A549 (cell line): ENCODE measurements around the gene PLCL1. TPM values are rescaled to one million over a fixed set of nuclear protein-coding genes. Genes with fewer than 3 reads are reported as not detected.

Source experiments
- ATAC-seq, 2 experiments: fragments of 200-7000 bp in 1 of 2; fragments of >200 bp in 1 of 2; cut with Nextera tagmentation in 1 of 2; cut with Tn5 transposase in 1 of 2; 3 replicates each; pipeline versions ENCODE4 v1.8.0 to v1.9.1; 2018 to 2020; ENCODE audit warnings: mild to moderate bottlenecking in 1 of 2, moderate library complexity in 1 of 2
- CTCF ChIA-PET: fragments of 300-600 bp; sonication (Branson Sonifier 250); formaldehyde crosslinking; extraction: SDS; loops from one replicate; lab custom pipeline; 2021; ENCODE audit warnings: antibody characterized with exemption, inconsistent platforms; lab: Yijun Ruan, JAX
- POLR2A ChIA-PET: fragments of 350-600 bp; formaldehyde crosslinking; extraction: SDS; loops from one replicate; lab custom pipeline; 2021; ENCODE audit warnings: antibody characterized with exemption, inconsistent platforms; lab: Yijun Ruan, JAX
- DNase-seq, 2 experiments: peaks; one replicate each; pipeline versions ENCODE4 v3.0.0 to v3.0.0-alpha.2; 2011 to 2016; ENCODE audit warnings: low read depth in 1 of 2, low spot score in 1 of 2
- FAIRE-seq: peaks from 2 replicates; lab custom pipeline; 2011; peaks lifted over from hg19 to GRCh38; lab: Jason Lieb, UNC
- H3K27ac ChIP-seq, 2 experiments: fragments of >200 bp; sonication (Bioruptor Twin); formaldehyde crosslinking; 3 replicates each; pipeline ENCODE4 v1.5.1; 2016 to 2017
- H3K4me1 ChIP-seq: fragments of >200 bp; sonication (Bioruptor Twin); formaldehyde crosslinking; 3 replicates; pipeline ENCODE4 v1.6.1; 2016
- H3K4me2 ChIP-seq: fragments of >200 bp; sonication (Bioruptor Twin); formaldehyde crosslinking; 3 replicates; pipeline ENCODE4 v1.6.1; 2016
- H3K4me3 ChIP-seq: fragments of >200 bp; sonication (Bioruptor Twin); formaldehyde crosslinking; 3 replicates; pipeline ENCODE4 v1.5.1; 2016
- H3K9me3 ChIP-seq: fragments of >200 bp; sonication (Bioruptor Twin); formaldehyde crosslinking; 3 replicates; pipeline ENCODE4 v1.6.1; 2016
- CBX8 ChIP-seq: fragments of 200-600 bp; sonication (generic); IDR thresholded peaks from 2 replicates; pipeline ENCODE4 v1.6.1; 2016
- CHD2 ChIP-seq: fragments of 150-350 bp; IDR thresholded peaks from 2 replicates; pipeline ENCODE4 v1.6.1; 2014; ENCODE audit warnings: low read length; ENCODE audit not compliant: partially characterized antibody
- CHD4 ChIP-seq: fragments of 200-600 bp; sonication (generic); IDR thresholded peaks from 2 replicates; pipeline ENCODE4 v1.6.1; 2016; ENCODE audit warnings: antibody characterized with exemption, mild to moderate bottlenecking, borderline replicate concordance
- EHF ChIP-seq: fragments of 250-450 bp; sonication (Bioruptor Pico); IDR thresholded peaks from 2 replicates; pipeline ENCODE4 v1.5.0; 2020; ENCODE audit warnings: mild to moderate bottlenecking
- EHMT2 ChIP-seq: fragments of 200-600 bp; sonication (generic); IDR thresholded peaks from 2 replicates; pipeline ENCODE4 v1.6.1; 2016; ENCODE audit warnings: antibody characterized with exemption, low read depth, mild to moderate bottlenecking, moderate library complexity
- FOSB ChIP-seq: fragments of 250-450 bp; sonication (Bioruptor Pico); IDR thresholded peaks from 2 replicates; pipeline ENCODE4 v1.5.0; 2020; ENCODE audit warnings: mild to moderate bottlenecking, moderate library complexity
- FOSL2 ChIP-seq, 2 experiments: fragments of 450-650 bp in 1 of 2; fragments of >200 bp in 1 of 2; sonication (Bioruptor Twin) in 1 of 2; formaldehyde crosslinking; IDR thresholded peaks; 2 replicates each; pipeline versions ENCODE4 v1.5.0 to v1.6.1; 2016 to 2020; ENCODE audit warnings: mild to moderate bottlenecking in 1 of 2, moderate library complexity in 1 of 2
- HEYL ChIP-seq: fragments of 250-450 bp; sonication (Bioruptor Pico); IDR thresholded peaks from 2 replicates; pipeline ENCODE4 v1.8.0; 2021; ENCODE audit warnings: mild to moderate bottlenecking, moderate library complexity
- HMGXB4 ChIP-seq: fragments of 250-450 bp; sonication (Bioruptor Pico); IDR thresholded peaks from 2 replicates; pipeline ENCODE4 v1.5.0; 2021; ENCODE audit warnings: mild to moderate bottlenecking, moderate library complexity, borderline replicate concordance
- HOXA7 ChIP-seq: fragments of 250-450 bp; sonication (Bioruptor Pico); IDR thresholded peaks from 2 replicates; pipeline ENCODE4 v1.5.0; 2020; ENCODE audit warnings: mild to moderate bottlenecking, moderate library complexity
- HOXB5 ChIP-seq: fragments of 250-450 bp; sonication (Bioruptor Pico); IDR thresholded peaks from 2 replicates; pipeline ENCODE4 v1.5.0; 2020; ENCODE audit warnings: mild to moderate bottlenecking, moderate library complexity
- KDM5A ChIP-seq: fragments of 200-600 bp; sonication (generic); IDR thresholded peaks from 2 replicates; pipeline ENCODE4 v1.6.1; 2016; ENCODE audit warnings: antibody characterized with exemption, mild to moderate bottlenecking
- MAFK ChIP-seq: fragments of 450-650 bp; IDR thresholded peaks from 2 replicates; pipeline ENCODE4 v1.6.1; 2014; ENCODE audit not compliant: partially characterized antibody
- NFE2L2 ChIP-seq: fragments of 150-350 bp; conservative IDR thresholded peaks from 2 replicates; pipeline ENCODE4 v1.6.1; 2014; ENCODE audit warnings: low read length
- NPAS2 ChIP-seq: fragments of 250-450 bp; sonication (Bioruptor Pico); IDR thresholded peaks from 2 replicates; pipeline ENCODE4 v1.8.0; 2022; ENCODE audit warnings: mild to moderate bottlenecking, moderate library complexity, borderline replicate concordance
- NR3C1 ChIP-seq: fragments of >200 bp; sonication (Bioruptor Twin); formaldehyde crosslinking; IDR thresholded peaks from 3 replicates; pipeline ENCODE4 v1.6.1; 2017
- POLR2A ChIP-seq: IDR thresholded peaks from 2 replicates; pipeline ENCODE4 v1.6.1; 2012; ENCODE audit warnings: mild to moderate bottlenecking, low read length
- RAD21 ChIP-seq, 2 experiments: fragments of >200 bp in 1 of 2; sonication (Bioruptor Twin) in 1 of 2; formaldehyde crosslinking in 1 of 2; IDR thresholded peaks in 1 of 2; conservative IDR thresholded peaks in 1 of 2; 2 replicates in 1 of 2; 3 replicates in 1 of 2; pipeline ENCODE4 v1.6.1; 2012 to 2018; ENCODE audit warnings: inconsistent platforms in 1 of 2
- RARB ChIP-seq: fragments of 250-450 bp; sonication (Bioruptor Pico); IDR thresholded peaks from 2 replicates; pipeline ENCODE4 v1.8.0; 2021; ENCODE audit warnings: mild to moderate bottlenecking, moderate library complexity
- RCOR1 ChIP-seq: fragments of 150-350 bp; IDR thresholded peaks from 2 replicates; pipeline ENCODE4 v1.6.1; 2014; ENCODE audit warnings: antibody characterized with exemption, low read length, low read depth
- REST ChIP-seq: fragments of 200-600 bp; sonication (generic); IDR thresholded peaks from 2 replicates; pipeline ENCODE4 v1.6.1; 2016; ENCODE audit warnings: antibody characterized with exemption, mild to moderate bottlenecking, moderate library complexity
- RNF2 ChIP-seq: fragments of 200-600 bp; sonication (generic); IDR thresholded peaks from 2 replicates; pipeline ENCODE4 v1.6.1; 2016; ENCODE audit warnings: low read depth, mild to moderate bottlenecking, antibody characterized with exemption, moderate library complexity, borderline replicate concordance
- TFCP2L1 ChIP-seq: fragments of 250-450 bp; sonication (Bioruptor Pico); IDR thresholded peaks from 2 replicates; pipeline ENCODE4 v1.5.0; 2021; ENCODE audit warnings: mild to moderate bottlenecking
- TP53 ChIP-seq: fragments of 250-450 bp; sonication (Bioruptor Pico); IDR thresholded peaks from 2 replicates; pipeline ENCODE4 v1.5.0; 2021; ENCODE audit warnings: mild to moderate bottlenecking, moderate library complexity
- ZC3H11A ChIP-seq: fragments of 450-650 bp; IDR thresholded peaks from 2 replicates; pipeline ENCODE4 v1.6.1; 2014; ENCODE audit warnings: antibody characterized with exemption, mild to moderate bottlenecking
- ZNF302 ChIP-seq: fragments of 250-450 bp; sonication (Bioruptor Pico); IDR thresholded peaks from 2 replicates; pipeline ENCODE4 v1.9.0; 2021; ENCODE audit warnings: inconsistent platforms, mild to moderate bottlenecking, moderate library complexity
- WGBS: methylation state at CpG from one replicate; pipeline ENCODE4 v1.1.6; 2017; ENCODE audit errors: missing lambda C conversion rate; 5-methylcytosine and 5-hydroxymethylcytosine counted together
- polyA plus RNA-seq, 4 experiments: library from polyadenylated mRNA; depleted of rRNA in 3 of 4; stranded (reverse); fragments of >200 nt; fragmentation: RNase III in 1 of 4; extraction: RNeasy Plus Mini Kit Qiagen cat#74134 plus additional on column Dnase treatment in 1 of 4; gene quantifications; 2 replicates in 3 of 4; 3 replicates in 1 of 4; pipeline ENCODE4 v1.2.3, GENCODE V29; 2011 to 2017
- TF ChIP-seq, protein P1 (sequence below): fragments of 450-650 bp; IDR thresholded peaks from 2 replicates; pipeline ENCODE4 v1.6.1; 2014; ENCODE audit warnings: antibody characterized with exemption
- TF ChIP-seq, protein P2 (sequence below): fragments of >200 bp; sonication (Bioruptor Twin); formaldehyde crosslinking; IDR thresholded peaks from 2 replicates; pipeline ENCODE4 v1.6.1; 2016
- TF ChIP-seq, protein P3 (sequence below): IDR thresholded peaks from 2 replicates; pipeline ENCODE4 v1.6.1; 2012

PLCL1 gene
- polyA plus RNA-seq, 2 of the 4 experiments (the other 2 are of a cell fraction), result 0.03 TPM

GRCh38 chr2:197851451-197851850 lies 47.1 kb downstream of the PLCL1 start:
- FAIRE-seq (no peak), DNase-seq (no peak), ATAC-seq (no peak)
- no peaks in the 10 kb centered on the region for H3K4me1 ChIP-seq
- no peak overlapping the region for H3K4me3 ChIP-seq
- 4% methylated on average over 1 of the region's 1 CpG for WGBS
- ChIA-PET CTCF (interaction anchor here (1.1 kb wide), 1 partner anchor 10 kb away, joined by 6 read pairs; no protein-coding TSS in a partner anchor), POLR2A (no interaction called here)
- H3K27ac ChIP-seq, result no peak overlapping the region
- no peak overlapping the region for H3K4me2 ChIP-seq
- H3K9me3 ChIP-seq, result no peaks in the 10 kb centered on the region
- no peak for TF ChIP-seq TFCP2L1 (CRISPR knock-in tag)
- TF ChIP-seq RAD21 (conservative IDR thresholded peaks at IDR 0.05 in 1 of 2, IDR thresholded peaks at IDR 0.05 in 1 of 2), result peak in 1 of 2 experiments; percentile 13; a peak in 1 of 5 replicates
- no peak for TF ChIP-seq HOXA7

DNA sequence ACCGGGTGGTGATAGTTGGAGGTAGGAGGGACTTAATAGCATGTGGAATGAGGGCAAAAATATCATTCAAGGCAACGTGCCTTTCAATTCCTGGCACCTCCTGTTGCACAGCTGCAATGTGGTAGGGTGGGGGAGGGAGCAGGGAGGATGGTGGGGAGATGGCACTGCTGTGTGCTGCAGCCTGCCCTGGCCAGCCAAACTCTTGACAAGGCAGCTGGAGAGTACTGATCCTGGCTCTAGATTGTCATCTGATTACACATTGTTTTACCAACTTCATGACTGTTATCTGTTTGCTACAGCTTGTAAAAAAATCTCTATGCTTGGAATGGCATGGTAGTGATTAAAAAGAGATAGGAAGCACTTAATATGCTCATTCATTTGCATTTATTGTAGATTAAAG lies 47.7 kb downstream of the PLCL1 start:
- ATAC-seq, result no peak
- H3K4me2 ChIP-seq, result no peak overlapping the region
- POLR2A ChIA-PET, result no interaction called here
- no peak overlapping the region for H3K27ac ChIP-seq
- H3K9me3 ChIP-seq, result no peaks in the 10 kb centered on the region
- no peak for TF ChIP-seq RARB (CRISPR knock-in tag)
- TF ChIP-seq ZC3H11A, result no peak
- no peak for TF ChIP-seq CHD4
- no peak for TF ChIP-seq CHD2
- TF ChIP-seq NPAS2 (CRISPR knock-in tag), result no peak
- TF ChIP-seq KDM5A, result no peak
- TF ChIP-seq HEYL, result no peak
- no peak for TF ChIP-seq FOSL2 (IDR thresholded peaks at IDR 0.05)
- no peak for TF ChIP-seq FOSL2 (CRISPR knock-in tag; IDR thresholded peaks at IDR 0.05)
- TF ChIP-seq TP53 (CRISPR knock-in tag), result no peak
- no peak for TF ChIP-seq NFE2L2
- no peak for TF ChIP-seq HOXA7
- TF ChIP-seq EHF (CRISPR knock-in tag), result no peak
- no peak for TF ChIP-seq POLR2A
- TF ChIP-seq, all 56 proteins: peak for 0
- H3K4me1 ChIP-seq, result no peaks in the 10 kb centered on the region
- FAIRE-seq (no peak), DNase-seq (no peak)
- WGBS, result 38% methylated on average over 2 of the region's 2 CpGs
- CTCF ChIA-PET, result no interaction called here
- no peak overlapping the region for H3K4me3 ChIP-seq

DNA sequence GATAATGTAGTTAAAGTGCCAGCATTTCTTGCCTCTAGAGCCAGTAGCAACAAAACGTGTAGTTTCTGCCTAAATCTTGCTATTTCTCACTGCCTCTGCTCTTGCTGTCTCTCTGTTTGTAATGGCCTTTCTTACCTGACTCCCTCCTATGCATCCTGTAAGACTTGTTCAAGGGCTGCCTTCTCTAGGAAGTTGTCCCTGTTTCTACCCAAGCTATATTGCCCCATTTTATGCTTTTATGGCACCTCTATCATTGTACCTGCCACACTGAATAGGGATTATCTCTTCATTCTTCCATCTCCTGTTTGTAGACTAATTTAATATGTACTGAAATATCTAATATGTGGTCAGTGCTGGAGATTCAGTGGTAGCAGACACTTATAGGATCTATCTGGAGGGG lies 49.2 kb downstream of the PLCL1 start:
- TF ChIP-seq, protein P1, sequence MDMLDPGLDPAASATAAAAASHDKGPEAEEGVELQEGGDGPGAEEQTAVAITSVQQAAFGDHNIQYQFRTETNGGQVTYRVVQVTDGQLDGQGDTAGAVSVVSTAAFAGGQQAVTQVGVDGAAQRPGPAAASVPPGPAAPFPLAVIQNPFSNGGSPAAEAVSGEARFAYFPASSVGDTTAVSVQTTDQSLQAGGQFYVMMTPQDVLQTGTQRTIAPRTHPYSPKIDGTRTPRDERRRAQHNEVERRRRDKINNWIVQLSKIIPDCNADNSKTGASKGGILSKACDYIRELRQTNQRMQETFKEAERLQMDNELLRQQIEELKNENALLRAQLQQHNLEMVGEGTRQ, result no peak
- TF ChIP-seq FOSB (CRISPR knock-in tag), result no peak
- no peak for TF ChIP-seq REST
- TF ChIP-seq ZNF302 (CRISPR knock-in tag), result no peak
- no peak for TF ChIP-seq EHMT2
- TF ChIP-seq RNF2, result no peak
- TF ChIP-seq NR3C1, result no peak
- no peak for TF ChIP-seq CHD2
- TF ChIP-seq CHD4, result no peak
- TF ChIP-seq RCOR1, result no peak
- TF ChIP-seq HOXB5 (CRISPR knock-in tag), result no peak
- no peak for TF ChIP-seq HOXA7
- TF ChIP-seq MAFK, result no peak
- no peak for TF ChIP-seq HMGXB4 (CRISPR knock-in tag)
- no peak for TF ChIP-seq RAD21 (conservative IDR thresholded peaks at IDR 0.05 in 1 of 2, IDR thresholded peaks at IDR 0.05 in 1 of 2)
- TF ChIP-seq, protein P2, sequence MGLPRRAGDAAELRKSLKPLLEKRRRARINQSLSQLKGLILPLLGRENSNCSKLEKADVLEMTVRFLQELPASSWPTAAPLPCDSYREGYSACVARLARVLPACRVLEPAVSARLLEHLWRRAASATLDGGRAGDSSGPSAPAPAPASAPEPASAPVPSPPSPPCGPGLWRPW, result no peak
- no peak for TF ChIP-seq CBX8
- TF ChIP-seq, protein P3, sequence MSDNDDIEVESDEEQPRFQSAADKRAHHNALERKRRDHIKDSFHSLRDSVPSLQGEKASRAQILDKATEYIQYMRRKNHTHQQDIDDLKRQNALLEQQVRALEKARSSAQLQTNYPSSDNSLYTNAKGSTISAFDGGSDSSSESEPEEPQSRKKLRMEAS, result no peak
- TF ChIP-seq HEYL, result no peak
- no peak for TF ChIP-seq ZC3H11A
- 0% methylated on average over 1 of the region's 1 CpG for WGBS
- Histone ChIP-seq H3K9me3 (no peaks in the 10 kb centered on the region), H3K4me1 (no peaks in the 10 kb centered on the region), H3K4me2 (no peak overlapping the region), H3K4me3 (no peak overlapping the region), H3K27ac (no peak overlapping the region)
- no peak for FAIRE-seq
- no peak for ATAC-seq
- ChIA-PET POLR2A (no interaction called here), CTCF (interaction anchor here (1.0 kb wide), 1 partner anchor 10 kb away, joined by 3 read pairs; no protein-coding TSS in a partner anchor)
- no peak for DNase-seq
